Breast epithelium (tissue), 3 donors: ENCODE measurements around the gene LY86.

Experiments
- POLR2A ChIP-seq: fragments of 450-650 bp; IDR thresholded peaks from one replicate; pipeline ENCODE4 v1.6.1; 2016; ENCODE audit warnings: antibody characterized with exemption, mild to moderate bottlenecking, moderate library complexity
- TF ChIP-seq, protein P1 (sequence below), 3 donors: fragments of 450-650 bp; IDR thresholded peaks; one replicate each; pipeline ENCODE4 v1.5.1; 2016 to 2017; ENCODE audit warnings: antibody characterized with exemption in 3 of 3, mild to moderate bottlenecking in 3 of 3, moderate library complexity in 3 of 3

DNA sequence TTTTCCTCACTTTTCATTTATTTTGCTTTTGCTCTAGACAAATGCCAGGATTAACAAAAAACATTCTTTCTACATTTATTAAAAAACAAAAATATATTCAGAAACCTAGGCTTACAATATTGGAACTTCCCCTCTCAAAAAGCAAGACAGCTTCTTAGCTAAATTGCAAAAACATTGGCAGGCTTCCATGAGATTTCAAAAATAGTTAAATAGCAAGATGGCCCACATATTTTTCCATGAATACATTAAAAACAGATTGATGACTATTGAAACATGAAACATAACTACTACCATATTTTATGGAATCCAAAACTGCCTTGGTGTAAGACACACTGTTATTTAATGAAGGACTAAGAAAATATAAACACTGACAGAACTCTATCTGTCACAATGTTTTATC, 92.0 kb downstream of the LY86 start:
- TF ChIP-seq POLR2A = no peak
- TF ChIP-seq, protein P1, sequence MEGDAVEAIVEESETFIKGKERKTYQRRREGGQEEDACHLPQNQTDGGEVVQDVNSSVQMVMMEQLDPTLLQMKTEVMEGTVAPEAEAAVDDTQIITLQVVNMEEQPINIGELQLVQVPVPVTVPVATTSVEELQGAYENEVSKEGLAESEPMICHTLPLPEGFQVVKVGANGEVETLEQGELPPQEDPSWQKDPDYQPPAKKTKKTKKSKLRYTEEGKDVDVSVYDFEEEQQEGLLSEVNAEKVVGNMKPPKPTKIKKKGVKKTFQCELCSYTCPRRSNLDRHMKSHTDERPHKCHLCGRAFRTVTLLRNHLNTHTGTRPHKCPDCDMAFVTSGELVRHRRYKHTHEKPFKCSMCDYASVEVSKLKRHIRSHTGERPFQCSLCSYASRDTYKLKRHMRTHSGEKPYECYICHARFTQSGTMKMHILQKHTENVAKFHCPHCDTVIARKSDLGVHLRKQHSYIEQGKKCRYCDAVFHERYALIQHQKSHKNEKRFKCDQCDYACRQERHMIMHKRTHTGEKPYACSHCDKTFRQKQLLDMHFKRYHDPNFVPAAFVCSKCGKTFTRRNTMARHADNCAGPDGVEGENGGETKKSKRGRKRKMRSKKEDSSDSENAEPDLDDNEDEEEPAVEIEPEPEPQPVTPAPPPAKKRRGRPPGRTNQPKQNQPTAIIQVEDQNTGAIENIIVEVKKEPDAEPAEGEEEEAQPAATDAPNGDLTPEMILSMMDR (IDR thresholded peaks at IDR 0.05) = no peak
